GM12891 (cell line): ENCODE measurements around the gene TIPRL.

Experiments
- PAX5 ChIP-seq: IDR thresholded peaks from 2 replicates; pipeline ENCODE4 v1.6.1; 2011; ENCODE audit warnings: low read length, moderate library complexity, mild to moderate bottlenecking; ENCODE audit not compliant: insufficient read depth, severe bottlenecking
- POLR2A ChIP-seq: IDR thresholded peaks from 2 replicates; pipeline ENCODE4 v1.6.1; 2011; ENCODE audit warnings: low read depth, low read length, control low read depth
- POLR2AphosphoS5 ChIP-seq: IDR thresholded peaks from 2 replicates; pipeline ENCODE4 v1.6.1; 2011; ENCODE audit warnings: low read depth, low read length, control low read depth
- SPI1 ChIP-seq: IDR thresholded peaks from 2 replicates; pipeline ENCODE4 v1.6.1; 2011; ENCODE audit warnings: low read depth, low read length, control low read depth
- TAF1 ChIP-seq: IDR thresholded peaks from 2 replicates; pipeline ENCODE4 v1.6.1; 2011; ENCODE audit warnings: low read depth, low read length, control low read depth

DNA sequence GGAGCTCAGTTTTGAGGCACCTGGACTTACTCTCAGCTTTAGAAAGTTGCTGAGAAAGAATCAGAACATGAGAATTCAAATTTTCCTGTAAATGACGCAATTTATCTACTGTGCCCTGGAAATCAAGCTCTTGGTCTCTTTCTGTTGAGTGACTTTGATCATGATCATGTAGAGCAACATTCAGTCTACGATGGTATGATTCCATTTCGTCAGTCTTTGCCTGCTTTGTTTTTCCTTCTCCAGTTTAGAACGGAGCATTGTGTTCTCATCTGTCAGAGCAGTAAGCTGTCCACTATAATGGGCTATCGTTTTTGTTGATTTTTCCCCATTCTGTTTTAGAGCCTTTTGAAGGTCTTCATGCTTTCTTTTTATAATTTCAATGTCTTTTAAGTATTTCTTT, 67.7 kb downstream of the TIPRL start:
- no peak for TF ChIP-seq POLR2AphosphoS5
- no peak for TF ChIP-seq POLR2A
- TF ChIP-seq TAF1, result no peak
- TF ChIP-seq SPI1, result no peak
- no peak for TF ChIP-seq PAX5
